Measurements from ENCODE around the gene MORC2. TPM values are rescaled to one million over a fixed set of nuclear protein-coding genes. Genes with fewer than 3 reads are reported as not detected.

MORC2 gene
- 10 to 100 TPM; 30.6 to 37.2 (median 37.0) TPM for polyA plus RNA-seq (ENCODE audit: insufficient read length in 4 of 4)

DNA sequence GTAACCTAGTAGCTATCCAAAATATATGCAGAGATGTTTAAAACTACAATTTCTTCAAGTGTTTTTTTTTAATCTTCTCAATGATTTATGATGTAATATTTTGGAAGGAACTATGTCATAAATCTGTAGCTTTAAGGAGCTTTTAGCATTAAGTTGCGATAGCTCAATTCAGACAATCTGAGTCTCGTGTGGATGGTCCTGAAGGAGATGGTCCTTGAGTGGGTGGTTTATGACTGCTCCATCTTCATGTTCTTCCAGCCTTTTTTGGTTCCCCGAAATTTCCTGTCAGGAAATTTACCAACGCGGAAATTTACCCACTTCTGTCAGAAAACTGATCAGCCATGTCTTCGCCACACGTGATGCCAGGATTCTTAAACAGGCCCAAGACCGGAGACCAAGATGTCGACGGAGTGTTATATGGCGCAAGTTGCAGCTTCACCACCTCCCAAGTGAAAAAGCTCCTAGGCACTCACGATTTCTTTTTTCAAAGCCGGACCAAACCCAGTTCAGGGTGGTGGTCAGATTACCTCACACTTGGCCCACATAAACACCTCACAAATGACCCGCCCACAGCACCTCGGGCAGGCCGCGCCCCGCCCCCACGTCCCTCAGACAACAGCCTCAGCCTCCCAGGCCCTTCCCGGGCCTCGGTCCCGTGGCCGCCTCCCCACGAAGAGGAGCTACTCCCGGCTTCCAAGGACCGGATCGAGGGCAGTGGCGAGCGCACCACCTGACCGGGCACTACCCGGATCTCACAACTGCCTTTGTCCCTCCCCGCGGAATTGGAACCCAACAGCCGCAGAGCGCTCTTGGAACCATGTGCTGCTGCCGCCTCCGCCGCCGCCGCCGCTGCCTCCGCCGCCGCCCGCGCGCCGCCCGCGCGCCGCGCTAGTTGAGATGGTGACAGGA lies at the start of gene MORC2:
Gene MORC2, minus strand, starts transcription at position 760 of the 909 bp plus-strand sequence. CDS start 885 bp downstream, outside the sequence.
- DNase-seq (ENCODE audit: low read depth in 4 of 4, low spot score in 3 of 4) = peak in 2 of 4 donors; percentile 10 to 15

DNA sequence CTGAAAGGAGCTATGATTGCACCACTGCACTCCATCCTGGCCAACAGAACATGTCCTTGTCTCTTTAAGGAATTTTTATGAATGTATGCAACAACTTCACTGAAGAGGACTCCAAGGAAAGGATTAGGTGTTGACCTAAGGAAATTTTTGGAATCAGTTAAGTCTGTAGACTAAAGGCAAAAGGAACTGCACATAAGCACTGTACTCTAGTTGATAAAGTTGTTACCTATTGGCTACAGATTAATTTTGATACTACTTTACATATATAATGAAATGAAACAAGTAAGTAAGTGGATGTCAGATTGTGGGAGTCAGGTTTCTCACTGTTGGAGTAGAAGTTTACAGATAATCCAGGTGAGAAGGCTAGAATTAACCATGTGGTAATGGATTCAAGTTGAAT lies 37.0 kb upstream of the MORC2 start:
- DNase-seq (ENCODE audit: low read depth in 4 of 4, low spot score in 3 of 4) = no peak

DNA sequence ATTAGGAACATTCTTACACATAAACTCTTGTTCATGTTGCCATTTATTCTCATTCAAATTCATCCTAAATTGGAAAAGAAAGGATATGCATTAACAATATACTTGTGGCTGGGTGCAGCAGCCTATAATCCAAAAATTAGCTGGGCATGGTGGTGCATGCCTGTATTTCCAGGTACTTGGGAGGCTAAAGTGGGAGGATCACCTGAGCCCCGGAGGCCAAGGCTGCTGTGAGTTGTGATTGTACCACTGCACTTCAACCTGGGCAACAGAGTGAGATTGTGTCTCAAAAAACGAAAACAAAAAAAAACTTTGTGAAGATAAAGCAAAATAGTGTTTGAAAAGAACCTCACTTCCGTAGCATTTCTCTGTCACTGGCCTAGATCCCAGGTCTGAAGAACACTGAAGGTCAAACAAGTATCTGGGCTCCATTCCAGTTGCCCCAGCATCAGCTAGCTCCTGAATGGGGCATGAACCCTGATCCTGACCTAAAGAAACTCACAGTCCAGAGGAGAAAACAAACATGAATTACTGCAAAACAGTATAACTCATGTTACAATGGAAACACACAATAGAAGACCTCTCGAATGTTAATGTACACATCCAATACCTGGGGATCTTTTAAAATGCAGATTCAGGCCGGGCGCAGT lies 32.7 kb upstream of the MORC2 start:
- DNase-seq (ENCODE audit: low read depth in 4 of 4, low spot score in 3 of 4) = no peak

- no peak for DNase-seq (ENCODE audit: low read depth in 4 of 4, low spot score in 3 of 4)
Observed at GRCh38 chr22:30998329-30998728, 29.8 kb upstream of the MORC2 start.

DNA sequence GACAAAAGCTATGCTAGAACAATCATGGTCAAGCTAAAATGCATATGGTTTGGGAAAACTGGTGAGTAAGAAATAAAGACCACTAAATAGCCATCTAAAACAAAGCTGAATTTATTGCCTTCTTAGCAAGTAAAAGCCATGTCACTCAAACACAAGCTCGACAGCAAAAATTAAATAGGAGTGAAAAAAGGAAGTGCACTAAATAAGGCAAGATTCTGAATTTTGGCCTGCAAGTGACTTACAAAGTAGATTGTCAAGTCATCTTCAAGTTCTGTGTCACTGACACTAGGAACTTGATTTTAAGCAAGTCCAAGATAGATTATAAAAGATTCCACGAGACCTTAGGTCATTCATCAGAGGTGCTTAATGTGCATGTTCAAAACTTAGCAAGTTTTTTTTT lies 27.9 kb upstream of the MORC2 start:
- DNase-seq (ENCODE audit: low read depth in 4 of 4, low spot score in 3 of 4) = no peak

GRCh38 chr22:30994960-30995359 lies 26.4 kb upstream of the MORC2 start:
- no peak for DNase-seq (ENCODE audit: low read depth in 4 of 4, low spot score in 3 of 4)

- DNase-seq (ENCODE audit: low read depth in 4 of 4, low spot score in 3 of 4) = no peak
Observed at GRCh38 chr22:30992565-30992964, 24.0 kb upstream of the MORC2 start.

GRCh38 chr22:30990690-30991089 lies 22.1 kb upstream of the MORC2 start:
- no peak for DNase-seq (ENCODE audit: low read depth in 4 of 4, low spot score in 3 of 4)

- DNase-seq (ENCODE audit: low read depth in 4 of 4, low spot score in 3 of 4) = no peak
Observed at GRCh38 chr22:30989474-30989873, 20.9 kb upstream of the MORC2 start.

- DNase-seq (ENCODE audit: low read depth in 4 of 4, low spot score in 3 of 4) = no peak
Observed at GRCh38 chr22:30985561-30986208, 17.1 kb upstream of the MORC2 start.

GRCh38 chr22:30984317-30984716 lies 15.7 kb upstream of the MORC2 start:
- DNase-seq (ENCODE audit: low read depth in 4 of 4, low spot score in 3 of 4) = no peak

GRCh38 chr22:30982512-30982911 lies 13.9 kb upstream of the MORC2 start:
- no peak for DNase-seq (ENCODE audit: low read depth in 4 of 4, low spot score in 3 of 4)

- DNase-seq (ENCODE audit: low read depth in 4 of 4, low spot score in 3 of 4) = no peak
Observed at GRCh38 chr22:30979932-30980331, 11.4 kb upstream of the MORC2 start.

GRCh38 chr22:30978304-30978962 lies 9.9 kb upstream of the MORC2 start:
- no peak for DNase-seq (ENCODE audit: low read depth in 4 of 4, low spot score in 3 of 4)

DNA sequence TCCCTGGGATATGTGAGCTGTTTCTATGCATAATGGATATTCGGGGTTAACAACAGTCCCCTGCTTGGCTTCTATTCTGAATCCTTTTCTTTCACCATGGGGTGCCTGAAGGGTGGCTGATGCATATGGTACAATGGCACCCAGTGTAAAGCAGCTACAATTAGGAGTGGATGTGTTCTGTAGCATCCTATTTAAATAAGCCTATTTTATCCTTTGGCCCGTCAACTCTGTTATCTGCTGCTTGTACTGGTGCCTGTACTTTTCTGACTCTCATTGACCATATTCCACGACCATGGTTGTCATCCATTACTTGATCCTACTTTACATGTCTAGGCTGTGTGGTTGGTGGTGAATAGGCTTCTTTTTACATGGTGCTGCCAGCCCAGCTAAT lies 1.8 kb upstream of the MORC2 start:
- DNase-seq (ENCODE audit: low read depth in 4 of 4, low spot score in 3 of 4) = no peak

DNA sequence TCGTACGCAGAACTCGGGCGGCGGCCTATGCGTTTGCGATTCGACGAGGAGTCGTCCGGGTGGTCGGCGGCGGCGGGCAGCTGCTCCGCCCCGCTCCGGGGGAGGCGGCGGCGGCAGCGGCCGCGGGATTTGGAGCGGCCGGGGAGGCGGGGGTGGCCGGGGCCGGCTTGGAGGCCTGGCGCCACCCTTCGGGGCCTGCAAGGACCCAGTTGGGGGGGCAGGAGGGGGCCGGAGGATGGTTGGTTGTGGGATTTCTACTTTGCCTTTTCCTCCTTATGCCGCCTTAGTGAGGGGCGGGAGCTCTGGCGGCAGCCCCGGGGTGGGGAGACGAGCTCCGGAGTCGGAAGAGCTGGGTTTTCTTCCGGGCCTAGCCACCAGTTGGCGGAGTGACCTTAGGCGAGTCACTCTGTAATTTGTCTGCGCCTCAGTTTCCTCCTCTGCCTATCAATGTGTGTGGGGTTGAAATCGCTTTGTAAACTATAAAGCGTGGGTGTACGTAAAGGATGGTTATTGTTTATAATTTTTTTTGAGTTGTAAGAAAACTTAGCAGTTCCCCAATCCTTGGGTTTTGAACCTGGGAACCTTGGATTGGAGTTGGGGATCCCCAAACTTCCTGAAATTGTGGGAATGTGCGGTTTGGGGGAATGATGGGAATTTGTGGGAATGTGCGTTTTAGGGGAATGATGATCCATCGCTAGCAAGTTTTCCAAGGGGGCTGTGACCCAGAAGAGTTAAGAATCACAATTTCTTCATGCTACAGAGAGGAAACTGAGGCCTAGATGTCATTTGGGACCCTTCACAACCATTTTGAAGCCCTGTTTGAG lies 1.2 kb upstream of the MORC2 start:
- peak in 2 of 4 donors; percentile 3 to 8 for DNase-seq (ENCODE audit: low read depth in 4 of 4, low spot score in 3 of 4)

DNA sequence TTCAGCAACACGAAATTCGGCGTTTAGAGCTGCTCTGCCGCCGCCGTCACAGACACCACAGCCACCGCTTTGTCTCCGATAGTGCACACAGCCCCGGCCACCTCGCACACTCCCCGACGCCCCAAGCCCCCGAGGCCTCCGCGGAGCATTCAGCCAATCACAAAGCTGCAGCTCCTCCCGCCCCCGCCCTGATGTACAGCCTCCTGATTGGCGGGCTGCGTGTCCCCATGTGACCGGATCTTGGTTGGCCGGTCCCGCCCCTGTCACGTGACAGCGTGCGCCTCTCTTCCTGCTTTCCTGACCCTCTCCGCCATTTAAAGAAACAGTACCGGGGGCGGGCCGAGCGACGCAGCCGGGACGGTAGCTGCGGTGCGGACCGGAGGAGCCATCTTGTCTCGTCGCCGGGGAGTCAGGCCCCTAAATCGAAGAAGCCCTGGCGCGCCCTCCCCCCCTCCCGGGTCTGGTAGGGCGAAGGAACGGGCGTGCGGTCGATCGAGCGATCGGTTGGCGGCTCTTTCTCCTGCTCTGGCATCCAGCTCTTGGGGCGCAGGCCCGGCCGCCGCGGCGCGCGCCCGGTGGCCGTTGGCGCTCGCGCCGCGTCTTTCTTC lies 454 bp upstream of the MORC2 start, which contains the start of gene TUG1:
Gene TUG1, plus strand, starts transcription at position 342 of the 608 bp plus-strand sequence.
- peak; percentile 93 to 98 (median 96) for DNase-seq (ENCODE audit: low read depth in 4 of 4, low spot score in 3 of 4)

DNA sequence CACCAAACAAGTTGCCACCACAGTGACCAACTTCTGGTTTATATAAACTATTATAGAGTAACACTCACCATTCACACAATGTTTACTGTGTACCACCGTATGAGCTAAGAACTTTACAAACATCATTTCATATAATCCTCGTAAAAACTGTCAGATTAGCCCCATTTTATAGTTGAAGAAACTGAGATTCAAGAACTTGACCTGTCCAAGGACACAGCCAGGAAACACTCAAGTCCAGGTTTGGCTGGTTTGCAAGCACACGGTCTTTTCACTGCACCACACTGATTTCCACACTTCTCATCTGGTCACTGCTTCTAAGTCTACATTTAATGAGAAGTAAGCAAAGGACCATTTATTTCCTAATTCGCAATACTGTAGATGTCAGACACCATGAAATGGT lies 3.7 kb downstream of the MORC2 start:
- DNase-seq (ENCODE audit: low read depth in 4 of 4, low spot score in 3 of 4) = no peak

DNA sequence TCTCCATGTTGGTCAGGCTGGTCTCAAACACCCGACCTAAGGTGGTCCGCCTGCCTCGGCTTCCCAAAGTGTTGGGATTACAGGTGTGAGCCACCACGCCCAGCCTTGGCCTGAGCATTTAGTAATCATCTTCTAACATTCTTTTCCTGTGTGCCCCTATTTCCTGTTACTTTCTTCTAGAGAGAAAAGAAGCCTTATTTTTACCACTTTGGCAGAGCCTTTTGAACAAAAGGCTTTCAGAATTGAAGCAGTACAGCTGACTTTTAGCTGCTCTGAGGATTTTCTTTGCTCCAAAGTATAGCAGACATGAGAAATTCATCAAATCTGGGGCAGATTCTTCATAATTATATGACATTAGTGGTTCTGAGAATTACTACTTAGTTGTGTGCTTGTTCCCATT lies 13.4 kb downstream of the MORC2 start:
- DNase-seq (ENCODE audit: low read depth in 4 of 4, low spot score in 3 of 4) = no peak
